ENCODE measurements around the gene NCKAP5. TPM values are rescaled to one million over a fixed set of nuclear protein-coding genes. Genes with fewer than 3 reads are reported as not detected.

The NCKAP5 gene
- total RNA-seq, 1 experiment from 2014 or later: 3.2 TPM

GRCh38 chr2:132732694-132733093 is 835.6 kb downstream of the NCKAP5 start:
- Histone ChIP-seq H3K9me3 (ENCODE audit: low read length) (no peaks in the 10 kb centered on the region), H3K27ac (ENCODE audit: low read length) (no peak overlapping the region), H3K27me3 (ENCODE audit: low read length) (no peaks in the 10 kb centered on the region), H4K20me1 (ENCODE audit: low read length) (no peaks in the 10 kb centered on the region), H3K36me3 (ENCODE audit: low read depth, low read length) (no peaks in the 10 kb centered on the region), H3K4me2 (ENCODE audit: low read length) (no peak overlapping the region), H3K79me2 (ENCODE audit: low read length) (no peaks in the 10 kb centered on the region), H3K4me1 (ENCODE audit: insufficient read depth, low read length) (no peaks in the 10 kb centered on the region), H3F3A (ENCODE audit: low read length, unreplicated experiment) (no peaks in the 10 kb centered on the region), H3K4me3 (ENCODE audit: low read length) (no peak overlapping the region), H2AFZ (ENCODE audit: low read length) (no peak overlapping the region), H3K9me2 (replicated peaks; ENCODE audit: low read length) (no peaks in the 10 kb centered on the region), H3K9ac (ENCODE audit: low read length) (no peak overlapping the region)
- ChIA-PET CTCF (no interaction called here), POLR2A (ENCODE audit: unreplicated experiment) (no interaction called here)
- ATAC-seq (no peak), DNase-seq (no peak)
- no TSS peak for BruUV-seq (replicated peaks)
- intact Hi-C loops (cut with micrococcal nuclease): no loop called here
- TF ChIP-seq CTCF (conservative IDR thresholded peaks at IDR 0.05; ENCODE audit: low read depth, low read length): no peak
- TF ChIP-seq EZH2 (IDR thresholded peaks at IDR 0.05; ENCODE audit: low read length, unreplicated experiment): no peak
- TF ChIP-seq EZH2phosphoT487 (IDR thresholded peaks at IDR 0.05; ENCODE audit: borderline replicate concordance, low read length): no peak

DNA sequence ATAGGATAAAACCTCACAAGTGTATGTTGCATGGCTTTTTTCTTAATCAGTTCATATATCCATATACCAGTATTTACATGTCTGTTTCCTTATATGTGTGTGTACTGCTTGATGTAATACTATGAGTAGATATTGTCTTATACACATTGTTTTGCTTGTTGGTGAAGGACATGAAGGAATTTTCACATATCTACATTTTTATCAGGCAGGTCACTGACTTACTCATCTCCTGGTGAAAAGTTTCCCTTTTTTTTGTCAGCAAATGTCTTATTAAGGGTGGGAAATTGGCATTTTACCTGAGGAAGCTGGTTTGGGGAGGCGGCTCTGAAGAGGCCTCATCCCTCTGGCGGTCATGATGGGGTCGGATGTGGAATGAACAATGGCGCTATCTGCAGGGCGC is 836.8 kb downstream of the NCKAP5 start:
- no peaks in the 10 kb centered on the region for H3K9me2 ChIP-seq (replicated peaks; ENCODE audit: low read length)
- no peak overlapping the region for H3K4me2 ChIP-seq (ENCODE audit: low read length)
- ATAC-seq: no peak
- no peaks in the 10 kb centered on the region for H3K36me3 ChIP-seq (ENCODE audit: low read depth, low read length)
- H4K20me1 ChIP-seq (ENCODE audit: low read length): no peaks in the 10 kb centered on the region
- no peaks in the 10 kb centered on the region for H3K79me2 ChIP-seq (ENCODE audit: low read length)
- H2AFZ ChIP-seq (ENCODE audit: low read length): no peak overlapping the region
- ChIA-PET CTCF (no interaction called here), POLR2A (ENCODE audit: unreplicated experiment) (no interaction called here)
- peak; percentile 22 for DNase-seq
- H3K27ac ChIP-seq (ENCODE audit: low read length): no peak overlapping the region
- no peak for TF ChIP-seq EZH2phosphoT487 (IDR thresholded peaks at IDR 0.05; ENCODE audit: borderline replicate concordance, low read length)
- TF ChIP-seq CTCF (conservative IDR thresholded peaks at IDR 0.05; ENCODE audit: low read depth, low read length): no peak
- TF ChIP-seq EZH2 (IDR thresholded peaks at IDR 0.05; ENCODE audit: low read length, unreplicated experiment): no peak
- H3K9ac ChIP-seq (ENCODE audit: low read length): no peak overlapping the region
- no peaks in the 10 kb centered on the region for H3K27me3 ChIP-seq (ENCODE audit: low read length)
- intact Hi-C loops (cut with micrococcal nuclease): no loop called here
- H3F3A ChIP-seq (ENCODE audit: low read length, unreplicated experiment): no peaks in the 10 kb centered on the region
- BruUV-seq (replicated peaks): no TSS peak
- no peaks in the 10 kb centered on the region for H3K4me1 ChIP-seq (ENCODE audit: insufficient read depth, low read length)
- no peaks in the 10 kb centered on the region for H3K9me3 ChIP-seq (ENCODE audit: low read length)
- H3K4me3 ChIP-seq (ENCODE audit: low read length): no peak overlapping the region

DNA sequence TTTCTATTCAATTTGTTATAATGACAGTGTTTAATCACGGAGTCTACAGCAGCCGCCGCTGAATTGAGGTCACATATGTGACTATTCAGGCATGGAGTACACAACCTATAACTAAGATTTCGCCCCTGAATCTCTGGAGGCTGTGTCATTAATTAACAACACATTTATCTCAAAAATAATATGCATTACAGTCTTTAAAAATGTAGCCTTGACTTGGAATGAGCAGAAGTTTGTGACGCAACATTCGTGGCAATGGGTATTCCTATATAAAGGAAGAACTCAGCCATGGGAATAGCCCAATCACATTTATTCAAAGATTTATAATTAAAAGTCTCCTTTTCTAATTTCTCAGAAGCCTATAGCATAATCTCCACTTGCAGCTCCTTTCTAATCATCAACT is 837.7 kb downstream of the NCKAP5 start:
- Histone ChIP-seq H3F3A (ENCODE audit: low read length, unreplicated experiment) (no peaks in the 10 kb centered on the region), H4K20me1 (ENCODE audit: low read length) (no peaks in the 10 kb centered on the region), H2AFZ (ENCODE audit: low read length) (no peak overlapping the region), H3K9ac (ENCODE audit: low read length) (no peak overlapping the region), H3K9me2 (replicated peaks; ENCODE audit: low read length) (no peaks in the 10 kb centered on the region), H3K4me3 (ENCODE audit: low read length) (no peak overlapping the region), H3K4me1 (ENCODE audit: insufficient read depth, low read length) (no peaks in the 10 kb centered on the region), H3K79me2 (ENCODE audit: low read length) (no peaks in the 10 kb centered on the region), H3K4me2 (ENCODE audit: low read length) (no peak overlapping the region), H3K27ac (ENCODE audit: low read length) (no peak overlapping the region), H3K27me3 (ENCODE audit: low read length) (no peaks in the 10 kb centered on the region), H3K36me3 (ENCODE audit: low read depth, low read length) (no peaks in the 10 kb centered on the region), H3K9me3 (ENCODE audit: low read length) (no peaks in the 10 kb centered on the region)
- ChIA-PET POLR2A (ENCODE audit: unreplicated experiment) (no interaction called here), CTCF (no interaction called here)
- intact Hi-C loops (cut with micrococcal nuclease): no loop called here
- TF ChIP-seq EZH2phosphoT487 (IDR thresholded peaks at IDR 0.05; ENCODE audit: borderline replicate concordance, low read length) (no peak), EZH2 (IDR thresholded peaks at IDR 0.05; ENCODE audit: low read length, unreplicated experiment) (no peak), CTCF (conservative IDR thresholded peaks at IDR 0.05; ENCODE audit: low read depth, low read length) (no peak)
- DNase-seq (no peak), ATAC-seq (no peak)
- no TSS peak for BruUV-seq (replicated peaks)

Measured in PC-3 (cell line).